C4-2B (cell line): ENCODE data around the gene KHSRP.

Experiments
- CTCF ChIP-seq: fragments of 450-650 bp; conservative IDR thresholded peaks from 2 replicates; pipeline ENCODE4 v1.5.1; 2017; ENCODE audit warnings: mild to moderate bottlenecking
- ZFX ChIP-seq: fragments of 450-650 bp; IDR thresholded peaks from 2 replicates; pipeline ENCODE4 v1.6.1; 2017

GRCh38 chr19:6413721-6414643, 10.6 kb downstream of the KHSRP start:
- TF ChIP-seq CTCF (no peak), ZFX (no peak)
